Fibroblast of mammary gland (primary cell): ENCODE results near the gene OR10H1.

Source experiments
- DNase-seq: peaks from one replicate; pipeline ENCODE4 v3.0.0-alpha.2; 2010; ENCODE audit warnings: low read depth
- H3K4me3 ChIP-seq: 2 replicates; pipeline ENCODE4 v1.5.1; 2011; ENCODE audit warnings: low read depth, mild to moderate bottlenecking, low read length, moderate library complexity; ENCODE audit not compliant: control insufficient read depth
- CTCF ChIP-seq: conservative IDR thresholded peaks from 2 replicates; pipeline ENCODE4 v1.5.1; 2011; ENCODE audit warnings: low read depth, low read length, inconsistent platforms; ENCODE audit not compliant: control insufficient read depth, insufficient read depth

The OR10H1 gene

GRCh38 chr19:15828121-15828610 lies 12.7 kb upstream of the OR10H1 start:
- no peak overlapping the region for H3K4me3 ChIP-seq
- no peak for TF ChIP-seq CTCF
- no peak for DNase-seq

- no peak for DNase-seq
- no peak for TF ChIP-seq CTCF
- H3K4me3 ChIP-seq = no peak overlapping the region
These were observed 10.3 kb upstream of the OR10H1 start for GRCh38 chr19:15825753-15826152.

GRCh38 chr19:15820646-15821045 lies 5.2 kb upstream of the OR10H1 start:
- no peak for DNase-seq

GRCh38 chr19:15813916-15814315 lies 1.5 kb downstream of the OR10H1 start:
- no peak overlapping the region for H3K4me3 ChIP-seq
- no peak for DNase-seq
- no peak for TF ChIP-seq CTCF

More at GRCh38 chr19:15820646-15821045, 5.2 kb upstream of the OR10H1 start:
- no peak for TF ChIP-seq CTCF
- H3K4me3 ChIP-seq = no peak overlapping the region

GRCh38 chr19:15812060-15812722 lies 3.3 kb downstream of the OR10H1 start:
- no peak for DNase-seq
- no peak for TF ChIP-seq CTCF
- H3K4me3 ChIP-seq = no peak overlapping the region

- TF ChIP-seq CTCF = no peak
- DNase-seq = no peak
- no peak overlapping the region for H3K4me3 ChIP-seq
These were observed 4.0 kb downstream of the OR10H1 start for GRCh38 chr19:15811476-15811875.
